Measurements from ENCODE around the gene AMOT. TPM values are rescaled to one million over a fixed set of nuclear protein-coding genes. Genes with fewer than 3 reads are reported as not detected.

AMOT gene
- total RNA-seq, 1 donor from 2014 or later, result 6.4 TPM

DNA sequence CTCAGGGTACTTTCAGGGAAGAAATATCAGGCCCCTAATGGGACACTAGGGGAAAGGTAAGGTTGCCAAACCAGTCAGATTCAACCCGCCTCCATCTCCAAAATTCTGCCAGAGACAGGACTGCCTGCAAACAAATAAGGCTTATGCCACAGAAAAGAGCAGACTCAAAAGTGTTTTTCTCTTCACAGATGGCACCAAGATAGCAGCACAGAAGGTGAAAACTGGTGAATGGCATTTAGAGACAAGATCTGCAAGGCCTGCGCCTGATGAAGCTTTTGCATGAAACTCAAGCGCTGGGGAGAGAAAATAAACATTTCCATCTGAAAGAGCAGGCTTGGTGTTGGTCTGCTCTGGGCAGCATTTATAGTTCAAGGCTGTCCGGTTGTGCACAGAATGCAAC is 27.9 kb downstream of the AMOT start:
- intact Hi-C loops (cut with DNase I), result no loop called here
- DNase-seq (ENCODE audit: low spot score), result no peak

GRCh38 chrX:112808651-112809195 is 31.9 kb downstream of the AMOT start:
- intact Hi-C loops (cut with DNase I), result no loop called here
- no peak for DNase-seq (ENCODE audit: low spot score)

DNA sequence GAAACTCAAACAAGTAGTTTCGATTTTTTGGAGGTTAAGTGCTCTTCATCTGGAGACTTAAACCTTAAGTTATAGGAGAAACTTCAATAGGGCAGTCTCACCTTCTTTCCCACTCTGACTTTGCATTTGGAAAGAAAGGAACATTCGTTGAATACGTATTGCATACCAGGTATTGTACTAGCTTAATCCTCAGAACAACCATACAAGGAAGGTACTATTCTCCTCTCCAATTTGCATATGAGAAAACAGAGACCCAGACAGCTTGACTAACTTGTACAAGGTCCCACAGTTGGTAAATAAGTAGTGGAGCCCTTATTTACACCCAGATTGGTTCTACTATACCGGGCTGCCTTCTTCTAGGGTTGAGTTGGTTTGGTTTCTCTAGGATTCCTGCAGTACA is 32.6 kb downstream of the AMOT start:
- no peak for DNase-seq (ENCODE audit: low spot score)
- intact Hi-C loops (cut with DNase I), result no loop called here

- intact Hi-C loops (cut with DNase I), result no loop called here
- no peak for DNase-seq (ENCODE audit: low spot score)
Observed at GRCh38 chrX:112803060-112803459, 37.6 kb downstream of the AMOT start.

DNA sequence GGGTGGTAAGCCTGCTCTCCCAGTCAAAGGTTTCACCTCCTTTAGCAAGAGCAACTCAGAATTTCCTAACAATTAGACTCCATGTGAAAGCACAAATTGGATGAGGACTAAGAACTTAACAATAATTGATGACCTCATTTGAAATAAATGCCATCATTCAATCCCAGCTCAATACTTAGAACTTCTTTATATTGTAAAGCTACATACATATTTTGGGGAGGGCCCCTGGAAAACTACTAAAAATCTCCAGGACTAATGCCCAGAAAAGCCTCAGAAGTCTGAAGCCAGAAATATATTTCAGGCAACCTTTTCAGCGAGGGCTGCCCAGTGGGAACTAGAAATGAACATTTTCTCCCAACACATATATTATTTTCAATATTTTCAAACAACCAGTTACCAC is 38.1 kb downstream of the AMOT start:
- intact Hi-C loops (cut with DNase I), result no loop called here
- no peak for DNase-seq (ENCODE audit: low spot score)

DNA sequence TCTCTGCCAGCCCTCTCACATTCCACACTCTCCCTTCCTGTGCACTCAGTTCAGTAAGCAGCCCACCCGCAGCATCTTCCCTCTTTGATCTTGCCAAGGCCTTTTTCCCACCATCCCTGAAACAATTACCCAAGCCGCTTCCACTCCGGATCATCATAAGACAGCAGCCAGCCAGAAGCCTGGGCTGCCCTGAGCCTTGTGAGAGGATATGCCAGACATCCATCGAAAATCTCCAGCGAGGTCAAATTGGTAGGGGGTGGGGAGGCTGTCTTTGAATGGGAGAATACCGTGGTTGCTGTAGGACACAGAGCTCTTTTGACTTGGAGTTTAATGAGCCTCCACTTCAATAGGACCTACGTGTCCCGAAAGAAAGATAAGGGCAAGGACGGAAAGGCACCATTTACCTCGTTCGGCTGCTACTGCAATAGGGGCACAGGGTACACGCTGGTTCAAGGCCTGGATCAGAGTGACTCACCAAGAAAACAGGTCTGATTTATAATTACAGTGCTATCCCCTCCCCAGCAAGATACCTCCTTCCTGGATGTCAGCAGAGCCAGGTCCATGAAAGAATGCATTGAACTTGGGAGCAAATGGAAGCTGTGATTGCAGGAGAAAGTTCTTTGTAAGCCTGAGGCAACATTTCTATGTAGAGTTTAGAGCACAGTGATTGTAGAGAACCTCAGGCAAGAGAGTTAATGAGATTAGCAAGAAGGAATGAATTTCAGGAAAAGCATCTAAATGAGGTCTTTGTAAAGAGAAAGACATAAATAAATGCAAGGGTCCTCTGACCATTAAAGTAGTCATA is 39.5 kb downstream of the AMOT start:
- intact Hi-C loops (cut with DNase I), result no loop called here
- DNase-seq (ENCODE audit: low spot score), result no peak

DNA sequence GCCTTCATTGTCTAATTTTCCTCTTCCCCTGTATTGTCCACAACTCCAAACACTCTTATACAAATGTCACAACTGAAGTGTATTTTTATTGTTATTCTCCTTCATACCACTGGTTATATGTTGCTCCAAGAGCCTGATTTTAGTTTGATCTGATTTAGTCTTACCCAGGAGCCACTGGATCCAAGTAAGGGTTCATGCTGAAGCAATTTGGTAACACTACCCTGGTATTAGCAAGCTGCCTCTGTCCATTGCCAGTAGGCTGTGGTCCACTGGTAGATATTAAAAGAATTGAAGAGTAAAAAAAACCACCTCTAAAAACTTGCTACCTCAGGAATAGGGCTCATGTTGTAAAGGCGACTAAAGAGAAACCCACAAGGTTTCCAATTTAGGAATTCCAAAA is 41.2 kb downstream of the AMOT start:
- intact Hi-C loops (cut with DNase I), result no loop called here
- DNase-seq (ENCODE audit: low spot score), result no peak

GRCh38 chrX:112798736-112799135 is 41.9 kb downstream of the AMOT start:
- intact Hi-C loops (cut with DNase I), result no loop called here
- DNase-seq (ENCODE audit: low spot score), result no peak

- no peak for DNase-seq (ENCODE audit: low spot score)
- intact Hi-C loops (cut with DNase I), result no loop called here
Observed at GRCh38 chrX:112789931-112790330, 50.7 kb downstream of the AMOT start.

DNA sequence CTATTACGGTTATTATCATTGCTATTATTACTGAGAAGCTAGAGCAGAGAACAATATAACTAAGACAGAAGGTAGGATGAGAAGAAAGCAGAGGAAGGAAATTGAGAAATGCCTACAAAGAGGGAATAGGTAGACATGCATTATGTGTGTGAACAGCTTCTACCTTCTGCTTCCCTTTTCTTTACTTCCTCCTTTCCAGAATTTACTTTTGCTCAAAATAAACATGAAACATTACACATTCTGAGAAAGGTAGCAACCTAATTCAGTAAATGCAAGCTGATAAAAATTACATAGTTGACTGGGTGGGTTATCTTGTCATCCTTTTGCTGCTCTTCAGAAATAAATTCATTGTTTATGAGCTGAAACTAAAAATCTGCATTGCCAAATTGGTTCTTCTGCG is 54.6 kb downstream of the AMOT start:
- DNase-seq (ENCODE audit: low spot score), result no peak
- intact Hi-C loops (cut with DNase I), result no loop called here

- no peak for DNase-seq (ENCODE audit: low spot score)
Observed at GRCh38 chrX:112785344-112785743, 55.3 kb downstream of the AMOT start.

DNA sequence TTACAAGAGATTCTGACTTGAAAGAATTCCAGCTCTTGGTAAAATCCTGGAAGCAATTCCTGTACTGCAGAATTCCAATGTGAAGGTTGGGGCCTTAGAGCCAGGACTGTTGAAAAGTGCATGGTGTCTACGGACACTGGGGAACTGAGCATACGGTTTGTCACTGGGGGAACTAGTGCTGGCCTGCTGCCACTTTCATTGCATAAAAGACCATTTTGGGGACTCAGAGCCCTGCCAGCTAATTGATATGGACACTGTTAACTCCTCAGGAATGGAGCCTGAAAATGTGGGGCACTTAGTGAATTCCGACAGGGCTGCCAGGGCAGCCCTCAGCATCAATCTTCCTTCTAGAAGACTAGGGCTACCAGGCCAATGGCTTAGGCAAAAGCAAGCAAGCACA is 55.9 kb downstream of the AMOT start:
- DNase-seq (ENCODE audit: low spot score), result no peak
- intact Hi-C loops (cut with DNase I), result no loop called here

More at GRCh38 chrX:112785344-112785743, 55.3 kb downstream of the AMOT start:
- intact Hi-C loops (cut with DNase I), result no loop called here

GRCh38 chrX:112779139-112779538 is 61.5 kb downstream of the AMOT start:
- DNase-seq (ENCODE audit: low spot score), result no peak
- intact Hi-C loops (cut with DNase I), result no loop called here

DNA sequence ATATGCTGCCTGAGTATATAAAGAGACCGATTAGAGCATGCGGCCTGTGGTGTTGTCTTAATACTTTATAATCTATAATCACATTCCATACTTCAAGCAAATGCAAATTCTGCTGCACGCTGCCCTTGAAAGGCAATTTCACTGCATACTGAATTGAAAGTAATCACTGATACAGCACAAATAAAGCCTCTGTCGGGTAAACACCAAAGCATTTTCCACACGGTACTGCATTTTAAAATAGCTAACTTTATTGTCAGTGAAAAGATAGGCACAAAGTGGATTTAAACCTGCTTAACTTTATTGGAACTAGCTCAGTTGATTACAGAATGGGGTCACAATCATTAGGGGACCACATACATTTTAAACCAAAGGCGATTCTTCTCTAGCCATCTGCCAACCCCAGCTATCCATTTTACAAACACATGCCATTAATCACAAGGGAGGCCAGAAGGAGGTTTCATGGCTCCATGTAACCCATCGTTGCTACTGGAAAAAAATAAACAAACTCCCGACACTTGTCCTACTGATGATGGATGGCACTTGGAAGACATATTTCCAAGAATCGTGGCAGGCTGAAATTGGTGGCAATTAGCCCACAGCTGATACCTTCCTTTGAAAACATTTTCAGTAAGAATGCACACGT is 65.9 kb downstream of the AMOT start:
- DNase-seq (ENCODE audit: low spot score), result no peak
- intact Hi-C loops (cut with DNase I), result no loop called here

GRCh38 chrX:112774142-112774541 is 66.5 kb downstream of the AMOT start:
- intact Hi-C loops (cut with DNase I), result no loop called here
- DNase-seq (ENCODE audit: low spot score), result no peak

DNA sequence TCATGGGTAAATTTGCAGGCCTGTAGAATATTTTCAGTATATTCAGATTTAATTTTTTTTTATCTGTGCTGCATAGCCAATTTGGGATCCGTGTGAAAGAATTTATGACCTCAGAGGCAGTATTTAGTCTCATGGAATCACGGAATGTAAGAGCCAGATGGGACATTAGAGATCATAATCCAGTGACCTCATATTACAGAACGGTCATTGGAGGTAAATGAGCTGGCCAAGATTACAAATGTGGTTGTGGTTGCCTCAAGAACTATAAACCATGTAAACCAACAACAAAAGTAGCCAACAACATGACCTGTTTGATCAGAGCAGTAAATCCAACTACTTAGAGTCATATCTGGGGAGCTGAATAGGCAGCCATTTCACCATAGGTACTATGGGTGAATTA is 71.6 kb downstream of the AMOT start:
- DNase-seq (ENCODE audit: low spot score), result no peak
- intact Hi-C loops (cut with DNase I), result no loop called here

GRCh38 chrX:112768563-112768962 is 72.1 kb downstream of the AMOT start:
- DNase-seq (ENCODE audit: low spot score), result no peak
- intact Hi-C loops (cut with DNase I), result no loop called here

DNA sequence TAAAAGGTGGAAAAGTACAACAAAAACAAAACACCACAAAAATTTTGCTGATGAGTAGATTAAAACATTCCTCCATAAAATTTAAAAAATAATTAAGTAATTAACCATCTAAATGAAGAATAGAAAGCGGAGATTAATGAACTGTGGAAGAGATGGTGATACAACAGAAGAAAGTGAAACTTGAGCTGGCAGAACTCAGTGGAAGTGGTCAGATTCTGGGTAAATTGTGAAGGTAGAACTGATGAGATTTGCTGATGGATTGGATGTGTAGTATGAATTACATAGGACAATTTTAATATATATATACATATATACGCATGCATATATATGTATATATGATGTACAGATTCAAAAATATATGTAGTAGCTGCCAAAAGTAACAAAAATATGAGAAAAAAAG is 73.9 kb downstream of the AMOT start:
- intact Hi-C loops (cut with DNase I), result no loop called here
- DNase-seq (ENCODE audit: low spot score), result no peak

DNA sequence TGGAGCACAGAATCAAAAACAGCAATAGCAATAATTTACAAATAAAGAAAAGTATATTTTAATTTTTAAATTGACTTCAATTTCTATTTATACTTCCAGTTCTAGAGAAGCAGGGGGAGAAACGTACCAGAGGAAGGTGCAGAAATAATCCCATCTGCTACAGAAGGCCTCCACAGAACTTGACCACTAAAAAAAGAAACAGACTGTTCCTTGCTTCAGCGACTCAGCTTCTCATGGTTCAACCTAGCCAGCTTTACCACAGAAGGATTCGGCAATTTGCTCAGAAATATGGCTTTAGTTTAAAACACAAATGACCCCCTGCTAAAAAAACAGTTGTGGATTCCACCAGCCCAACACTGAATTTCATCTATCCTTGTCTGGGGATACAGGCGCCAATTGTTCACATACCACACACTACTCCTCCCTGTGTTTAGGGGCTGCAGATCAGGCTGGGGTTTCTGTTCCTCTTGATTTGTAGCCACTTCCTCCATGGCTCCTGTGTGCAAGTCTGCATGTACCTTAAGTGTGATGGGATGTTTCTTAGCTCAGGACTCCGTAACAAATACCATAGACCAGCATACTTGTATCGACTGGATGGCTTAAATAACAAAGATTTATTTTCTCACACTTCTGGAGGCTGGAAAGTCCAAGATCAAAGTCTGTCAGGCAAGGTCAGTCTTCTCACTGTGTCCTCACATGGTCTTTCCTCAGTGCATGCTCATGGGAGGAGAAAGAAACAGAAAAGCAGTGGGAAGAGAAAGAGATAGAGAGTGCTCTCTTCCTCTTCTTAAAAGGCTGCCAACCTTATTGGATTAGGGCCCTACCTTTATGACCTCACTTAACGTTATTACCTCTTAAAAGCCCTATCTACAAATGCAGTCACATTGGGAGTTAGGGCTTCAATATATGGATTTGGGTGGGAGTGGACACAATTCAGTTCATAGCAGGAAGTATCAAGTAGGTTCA is 79.1 kb downstream of the AMOT start:
- intact Hi-C loops (cut with DNase I), result no loop called here

DNA sequence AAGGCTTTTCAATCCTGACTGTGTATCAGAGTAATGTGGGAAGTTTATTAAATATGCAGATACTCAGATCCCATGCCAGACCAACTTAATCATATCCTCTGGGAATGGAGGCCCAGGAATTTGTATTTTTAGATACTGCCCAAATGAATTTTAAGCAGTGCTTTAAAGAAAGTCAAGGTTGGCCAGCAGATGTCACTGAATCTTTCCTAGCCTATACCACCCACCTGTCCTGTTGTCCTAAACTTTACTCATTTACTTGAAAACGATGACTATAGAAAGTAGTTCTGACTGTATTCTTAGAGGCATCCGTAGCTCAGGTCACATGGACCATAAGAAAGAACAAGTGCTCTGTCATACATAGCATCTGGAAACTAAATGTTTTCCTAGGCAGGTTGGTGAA is 79.9 kb downstream of the AMOT start:
- DNase-seq (ENCODE audit: low spot score), result no peak
- intact Hi-C loops (cut with DNase I), result no loop called here

More for the DNA sequence above, 79.1 kb downstream of the AMOT start:
- no peak for DNase-seq (ENCODE audit: low spot score)

Data from cardiac septum (tissue), 1 donor.